Spleen (tissue), 11 donors: ENCODE measurements around the gene GSG1L. TPM values are rescaled to one million over a fixed set of nuclear protein-coding genes. Genes with fewer than 3 reads are reported as not detected.

Experiments used
- DNase-seq: peaks from one replicate; pipeline ENCODE4 v3.0.0-alpha.2; 2020
- H3K27ac ChIP-seq, 8 donors: fragments of 200-600 bp; sonication (generic) in 7 of 8; 1 replicate in 4 of 8; 2 replicates in 4 of 8; pipeline versions ENCODE4 v1.5.0 to v1.8.0; 2016 to 2021; ENCODE audit warnings: inconsistent platforms in 4 of 8, mild to moderate bottlenecking in 4 of 8, moderate library complexity in 1 of 8
- H3K27me3 ChIP-seq, 7 donors: fragments of 200-600 bp; sonication (generic) in 6 of 7; replicated peaks in 1 of 7; 1 replicate in 4 of 7; 2 replicates in 3 of 7; pipeline versions ENCODE4 v1.5.0 to v1.8.0; 2016 to 2021; ENCODE audit warnings: inconsistent platforms in 3 of 7, mild to moderate bottlenecking in 1 of 7
- H3K36me3 ChIP-seq, 6 donors: fragments of 200-600 bp; sonication (generic) in 5 of 6; 1 replicate in 4 of 6; 2 replicates in 2 of 6; pipeline versions ENCODE4 v1.5.0 to v1.8.0; 2016 to 2021; ENCODE audit warnings: inconsistent platforms in 2 of 6
- H3K4me1 ChIP-seq, 6 donors: fragments of 200-600 bp; sonication (generic) in 5 of 6; 1 replicate in 3 of 6; 2 replicates in 3 of 6; pipeline versions ENCODE4 v1.5.0 to v1.8.0; 2016 to 2021; ENCODE audit warnings: inconsistent platforms in 3 of 6
- H3K4me3 ChIP-seq, 8 donors: fragments of 200-600 bp; sonication (generic) in 7 of 8; 1 replicate in 4 of 8; 2 replicates in 4 of 8; pipeline versions ENCODE4 v1.5.0 to v1.8.0; 2016 to 2021; ENCODE audit warnings: inconsistent platforms in 4 of 8, mild to moderate bottlenecking in 4 of 8, moderate library complexity in 2 of 8
- H3K9me3 ChIP-seq, 8 donors: fragments of 200-600 bp; sonication (generic) in 7 of 8; 1 replicate in 4 of 8; 2 replicates in 4 of 8; pipeline versions ENCODE4 v1.5.0 to v1.8.0; 2016 to 2021; ENCODE audit warnings: inconsistent platforms in 4 of 8
- CTCF ChIP-seq, 11 experiments: fragments of 200-600 bp in 7 of 11; fragments of 450-650 bp in 4 of 11; sonication (generic) in 4 of 11; IDR thresholded peaks in 8 of 11; conservative IDR thresholded peaks in 3 of 11; 1 replicate in 7 of 11; 2 replicates in 4 of 11; pipeline versions ENCODE4 v1.4.0 to v1.8.0; 2016 to 2021; ENCODE audit warnings: antibody characterized with exemption in 11 of 11, inconsistent platforms in 4 of 11, mild to moderate bottlenecking in 1 of 11
- POLR2A ChIP-seq, 3 donors: fragments of 450-650 bp; IDR thresholded peaks; one replicate each; pipeline ENCODE4 v1.5.1; 2017; ENCODE audit warnings: antibody characterized with exemption in 3 of 3, mild to moderate bottlenecking in 1 of 3
- POLR2AphosphoS5 ChIP-seq, 3 donors: sonication (generic); formaldehyde crosslinking; IDR thresholded peaks; one replicate each; pipeline ENCODE4 v1.5.1; 2017; ENCODE audit warnings: antibody characterized with exemption in 3 of 3
- WGBS, 5 donors: extraction: QIAGEN DNeasy Blood & Tissue Kit in 3 of 5; methylation state at CpG; one replicate each; pipeline versions ENCODE4 v1.1.5 to v1.1.7; 2013 to 2018; 5-methylcytosine and 5-hydroxymethylcytosine counted together
- intact Hi-C: fragments of 100-400 bp; cut with DNase I; formaldehyde crosslinking; loops from one replicate; pipeline ENCODE4 v1.15.0; 2023; ENCODE audit warnings: low total_unique reads
- polyA plus RNA-seq, 3 donors: library from polyadenylated mRNA; stranded (reverse); fragments of 200-250 nt; gene quantifications; one replicate each; pipeline ENCODE4 v1.2.1, GENCODE V29; 2013
- total RNA-seq, 7 donors: library from RNA; depleted of rRNA in 3 of 7; stranded (reverse); fragments of >200 nt in 3 of 7; fragmentation: NEBNext Ultra II Directional in 4 of 7; extraction: Animal tissue kit (Norgen Biotek cat#: 25700) in 4 of 7; gene quantifications; one replicate each; pipeline versions ENCODE4 v1.1.0 to v1.2.1, GENCODE V29; 2016 to 2021
- donor health status: healthy with polysubstance abuse.
- donor health status: DM: no; HTN: no; CAD: no; lungs with moderate emphysema.
- donor health status: DM: no; HTN: no; CAD: no.
- donor health status: Bipolar disorder and iron deficiency.
- donor health status: healthy.
- donor health status: DM: no; HTN: no; CAD: no.
- donor health status: DM: yes; HTN: yes; CAD: no.

The GSG1L gene
- total and polyA plus RNA-seq, 10 donors = 0.22 to 0.58 (median 0.43) TPM; not detected in 6

GRCh38 chr16:28000314-28001169 lies 63.0 kb downstream of the GSG1L start:
- no peak for DNase-seq
- H3K27me3 ChIP-seq = no peaks in the 10 kb centered on the region
- 63 to 71% (median 68%) methylated on average over 9 of the region's 9 CpGs for WGBS, 5 donors
- H3K36me3 ChIP-seq = no peaks in the 10 kb centered on the region
- H3K9me3 ChIP-seq = no peaks in the 10 kb centered on the region
- no peaks in the 10 kb centered on the region for H3K4me1 ChIP-seq
- H3K4me3 ChIP-seq = no peak overlapping the region
- TF ChIP-seq POLR2A (IDR thresholded peaks at IDR 0.05) (no peak), POLR2AphosphoS5 (IDR thresholded peaks at IDR 0.05) (no peak), CTCF (IDR thresholded peaks at IDR 0.05 in 8 of 11, conservative IDR thresholded peaks at IDR 0.05 in 3 of 11) (no peak)
- H3K27ac ChIP-seq = peak overlapping the region in 2 of 8 donors; percentile 26 to 33
- intact Hi-C loops = no loop called here

GRCh38 chr16:27999687-28000086 lies 63.8 kb downstream of the GSG1L start:
- no peak for DNase-seq
- Histone ChIP-seq H3K9me3 (no peaks in the 10 kb centered on the region), H3K4me3 (no peak overlapping the region), H3K27me3 (no peaks in the 10 kb centered on the region), H3K36me3 (no peaks in the 10 kb centered on the region), H3K4me1 (no peaks in the 10 kb centered on the region), H3K27ac (peak overlapping the region in 1 of 8 donors; percentile 26)
- TF ChIP-seq POLR2AphosphoS5 (IDR thresholded peaks at IDR 0.05) (no peak), POLR2A (IDR thresholded peaks at IDR 0.05) (no peak), CTCF (IDR thresholded peaks at IDR 0.05 in 8 of 11, conservative IDR thresholded peaks at IDR 0.05 in 3 of 11) (no peak)
- intact Hi-C loops = no loop called here
- 55 to 78% (median 77%) methylated on average over 2 of the region's 2 CpGs for whole genome bisulfite sequencing, 5 donors

- H3K27ac ChIP-seq = no peak overlapping the region
- no peak for DNase-seq
- WGBS, 5 donors = 19 to 33% (median 26%) methylated on average over 5 of the region's 5 CpGs
- H3K9me3 ChIP-seq = peaks cover 0 to 14% (median 10%) of the 10 kb centered on the region in 8 donors
- no peaks in the 10 kb centered on the region for H3K36me3 ChIP-seq
- H3K27me3 ChIP-seq = no peaks in the 10 kb centered on the region
- no peaks in the 10 kb centered on the region for H3K4me1 ChIP-seq
- no peak overlapping the region for H3K4me3 ChIP-seq
- intact Hi-C loops = no loop called here
- TF ChIP-seq POLR2AphosphoS5 (IDR thresholded peaks at IDR 0.05) = no peak
Observed at GRCh38 chr16:27995378-27995777, 68.1 kb downstream of the GSG1L start.

GRCh38 chr16:27994686-27995085 lies 68.8 kb downstream of the GSG1L start:
- no peak for TF ChIP-seq CTCF (IDR thresholded peaks at IDR 0.05 in 8 of 11, conservative IDR thresholded peaks at IDR 0.05 in 3 of 11)
- TF ChIP-seq POLR2A (IDR thresholded peaks at IDR 0.05) = no peak
- no peak for TF ChIP-seq POLR2AphosphoS5 (IDR thresholded peaks at IDR 0.05)
- intact Hi-C loops = no loop called here
- DNase-seq = peak; percentile 16
- no peaks in the 10 kb centered on the region for H3K27me3 ChIP-seq
- WGBS, 5 donors = 48 to 54% (median 51%) methylated on average over 4 of the region's 4 CpGs
- no peak overlapping the region for H3K27ac ChIP-seq
- H3K36me3 ChIP-seq = no peaks in the 10 kb centered on the region
- H3K9me3 ChIP-seq = peaks cover 0 to 14% (median 10%) of the 10 kb centered on the region in 8 donors
- no peak overlapping the region for H3K4me3 ChIP-seq
- H3K4me1 ChIP-seq = no peaks in the 10 kb centered on the region
